ENCODE measurements around the gene PPP3R1. TPM values are rescaled to one million over a fixed set of nuclear protein-coding genes. Genes with fewer than 3 reads are reported as not detected.

The PPP3R1 gene
- total and polyA plus RNA-seq, 2 of the 8 experiments (the other 6 are each of a cell fraction or from before 2014, with no cell fraction given), result 9.3 to 85.1 TPM

DNA sequence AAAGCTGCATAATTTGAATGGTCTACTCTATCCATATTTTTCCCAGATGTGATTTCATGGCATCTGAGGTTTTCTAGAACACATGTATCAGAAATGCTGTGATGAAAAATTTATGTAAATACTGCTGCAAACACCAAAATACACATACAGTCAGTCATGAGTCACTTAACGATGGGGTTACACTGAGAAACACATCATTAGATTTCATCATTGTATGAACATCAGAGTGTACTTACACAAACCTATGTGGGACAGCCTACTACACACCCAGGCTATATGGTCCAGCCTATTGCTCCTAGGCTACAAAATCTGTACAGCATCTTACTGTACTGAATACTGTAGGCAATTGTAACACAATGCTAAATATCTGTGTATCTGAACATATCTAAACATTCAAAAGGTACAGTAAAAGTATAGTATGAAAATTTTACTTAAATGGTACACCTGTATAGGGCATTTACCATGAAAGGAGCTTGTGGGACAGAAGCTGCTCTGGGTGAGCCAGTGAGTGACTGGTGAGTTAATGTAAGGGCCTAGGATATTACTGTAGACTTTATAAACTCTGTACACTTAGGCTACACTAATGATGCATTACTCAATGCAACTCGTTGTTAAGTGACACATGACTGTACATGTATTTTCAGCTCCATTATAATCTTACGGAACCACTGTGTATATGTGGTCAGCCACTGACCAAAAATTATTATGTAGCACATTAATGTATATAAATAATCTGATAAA lies 61.2 kb downstream of the PPP3R1 start:
- no peak overlapping the region for H3K27ac ChIP-seq (ENCODE audit: low read depth, low read length)
- H3K36me3 ChIP-seq (ENCODE audit: control insufficient read depth in 2 of 4, insufficient read depth in 4 of 4, low read length in 3 of 4), result peaks cover 0 to 5% (median 0%) of the 10 kb centered on the region in 4 experiments; a peak in 1 of 8 replicates
- no peak overlapping the region for H4K91ac ChIP-seq (replicated peaks; ENCODE audit: insufficient read length, low read length)
- H3K4me3 ChIP-seq (ENCODE audit: extremely low read depth in 1 of 4, insufficient read depth in 2 of 4, low read depth in 3 of 4, low read length in 4 of 4), result no peak overlapping the region
- no peak overlapping the region; a peak in 1 of 7 replicates for H3K9ac ChIP-seq (replicated peaks in 1 of 4; ENCODE audit: extremely low read depth in 1 of 4, low read depth in 3 of 4, low read length in 3 of 4)
- no peak overlapping the region for H2AFZ ChIP-seq (ENCODE audit: low read length)
- H2BK120ac ChIP-seq (replicated peaks; ENCODE audit: low read depth, low read length), result no peak overlapping the region
- DNase-seq (ENCODE audit: low read depth in 1 of 2, low spot score in 2 of 2) (no peak), FAIRE-seq (no peak)
- WGBS, 2 experiments (ENCODE audit: extremely low coverage in 1 of 2, insufficient coverage in 1 of 2, insufficient read length in 1 of 2, insufficient replicate concordance in 2 of 2, low coverage in 1 of 2, low lambda C conversion rate in 2 of 2, missing lambda C conversion rate in 1 of 2), result 90% methylated on average over 3 of the region's 3 CpGs; no CpG with 5 or more reads in 1 of the 2 experiments
- H2BK5ac ChIP-seq (ENCODE audit: low read depth, low read length), result no peak overlapping the region
- no peak overlapping the region for H2BK15ac ChIP-seq (ENCODE audit: low read length)
- H4K8ac ChIP-seq (ENCODE audit: extremely low read depth, insufficient read depth, low read length), result no peak overlapping the region
- no peak overlapping the region for H3K18ac ChIP-seq (ENCODE audit: extremely low read depth, low read length)
- no peak overlapping the region for H4K5ac ChIP-seq (ENCODE audit: insufficient read length, low read depth, low read length)
- H3K27me3 ChIP-seq (replicated peaks in 1 of 4; ENCODE audit: control insufficient read depth in 3 of 4, extremely low read depth in 1 of 4, insufficient read depth in 3 of 4, low read length in 3 of 4), result no peaks in the 10 kb centered on the region
- H3K14ac ChIP-seq (ENCODE audit: insufficient read length), result no peak overlapping the region
- H3K9me3 ChIP-seq (ENCODE audit: insufficient read depth in 2 of 2, low read depth in 1 of 2, low read length in 1 of 2), result no peaks in the 10 kb centered on the region
- peaks cover 0 to 66% of the 10 kb centered on the region in 2 experiments; a peak in 2 of 4 replicates for H3K79me2 ChIP-seq (ENCODE audit: control insufficient read depth in 1 of 2, insufficient read depth in 2 of 2, low read length in 2 of 2)
- H3K4ac ChIP-seq (replicated peaks; ENCODE audit: insufficient read length, low read depth, low read length), result no peak overlapping the region
- H4K20me1 ChIP-seq (replicated peaks in 1 of 2; ENCODE audit: control insufficient read depth in 1 of 2, insufficient read depth in 2 of 2, low read length in 2 of 2), result peaks cover 3 to 17% of the 10 kb centered on the region in 2 experiments
- ChIA-PET CTCF (ENCODE audit: partially characterized antibody) (interaction anchor here (0.6 to 0.9 kb wide), 2 partner anchors 10 to 35 kb away, joined by 3 to 4 read pairs; no protein-coding TSS in a partner anchor), POLR2A (ENCODE audit: partially characterized antibody) (interaction anchor here (2.4 kb wide), 1 partner anchor 34 kb away, joined by 8 read pairs; the partner anchor contains the start of gene PNO1)
- no peaks in the 10 kb centered on the region for H3K4me1 ChIP-seq (replicated peaks in 1 of 4; ENCODE audit: control insufficient read depth in 3 of 4, insufficient read depth in 4 of 4, low read length in 3 of 4)
- no peak overlapping the region for H3K56ac ChIP-seq (replicated peaks; ENCODE audit: insufficient read length, low read depth, low read length)
- no peak overlapping the region for H2BK20ac ChIP-seq (ENCODE audit: low read length)
- H3K23ac ChIP-seq (ENCODE audit: insufficient read length), result no peak overlapping the region
- H3K23me2 ChIP-seq (ENCODE audit: low read depth, low read length), result no peaks in the 10 kb centered on the region
- peaks cover 2% of the 10 kb centered on the region; the same call in 1 of the 2 replicates for H3K79me1 ChIP-seq (ENCODE audit: low read depth, low read length)
- no peak overlapping the region for H2BK12ac ChIP-seq (ENCODE audit: low read depth, low read length)
- no peak overlapping the region for H2AK5ac ChIP-seq (ENCODE audit: low read depth, low read length)
- H3K4me2 ChIP-seq (ENCODE audit: insufficient read depth in 1 of 2, low read depth in 2 of 2, low read length in 2 of 2), result no peak overlapping the region
- TF ChIP-seq EZH2 (IDR thresholded peaks at IDR 0.05; ENCODE audit: low read depth, low read length, severe bottlenecking), result no peak
- no peak for TF ChIP-seq E2F6 (IDR thresholded peaks at IDR 0.05)
- TF ChIP-seq ATF3 (IDR thresholded peaks at IDR 0.05; ENCODE audit: insufficient read depth, low read depth, low read length), result no peak
- no peak for TF ChIP-seq TCF12 (IDR thresholded peaks at IDR 0.05; ENCODE audit: low read depth, low read length)
- TF ChIP-seq CHD1 (IDR thresholded peaks at IDR 0.05; ENCODE audit: low read depth, low read length), result no peak
- no peak for TF ChIP-seq USF2 (IDR thresholded peaks at IDR 0.05; ENCODE audit: low read length)
- TF ChIP-seq KDM4A (IDR thresholded peaks at IDR 0.05; ENCODE audit: low read depth, low read length, severe bottlenecking), result no peak
- no peak for TF ChIP-seq TEAD4 (IDR thresholded peaks at IDR 0.05; ENCODE audit: low read depth, low read length)
- TF ChIP-seq SP2 (IDR thresholded peaks at IDR 0.05; ENCODE audit: low read length), result no peak
- TF ChIP-seq TBP (IDR thresholded peaks at IDR 0.05; ENCODE audit: low read depth, low read length), result no peak

All from H1 (cell line).